H9 (cell line): ENCODE data around the gene GNRHR. TPM values are rescaled to one million over a fixed set of nuclear protein-coding genes. Genes with fewer than 3 reads are reported as not detected.

Experiments
- DNase-seq: peaks from one replicate; pipeline ENCODE4 v3.0.0-alpha.2; 2017
- H2AFZ ChIP-seq: one replicate; pipeline ENCODE4 v1.6.1; 2013; ENCODE audit warnings: mild to moderate bottlenecking, low read length, control low read depth, moderate library complexity
- H2AK5ac ChIP-seq: 2 replicates; pipeline ENCODE4 v1.6.1; 2013; ENCODE audit warnings: low read length, control low read depth, mixed read lengths; ENCODE audit not compliant: insufficient read length
- H2BK120ac ChIP-seq: one replicate; pipeline ENCODE4 v1.6.1; 2013; ENCODE audit warnings: low read depth, mild to moderate bottlenecking, low read length, control low read depth, inconsistent platforms; ENCODE audit not compliant: poor library complexity, severe bottlenecking
- H2BK12ac ChIP-seq: 2 replicates; pipeline ENCODE4 v1.6.1; 2013; ENCODE audit warnings: low read length, control low read depth, mixed read lengths, low read depth; ENCODE audit not compliant: insufficient read length
- H2BK15ac ChIP-seq: 2 replicates; pipeline ENCODE4 v1.6.1; 2013; ENCODE audit warnings: low read depth, low read length, control low read depth
- H2BK20ac ChIP-seq: one replicate; pipeline ENCODE4 v1.6.1; 2013; ENCODE audit warnings: low read depth, mild to moderate bottlenecking, low read length, control low read depth, inconsistent platforms; ENCODE audit not compliant: poor library complexity, severe bottlenecking
- H2BK5ac ChIP-seq: 2 replicates; pipeline ENCODE4 v1.6.1; 2013; ENCODE audit warnings: low read length, control low read depth, mixed read lengths; ENCODE audit not compliant: insufficient read length
- H3K14ac ChIP-seq: 2 replicates; pipeline ENCODE4 v1.6.1; 2013; ENCODE audit warnings: low read length, control low read depth; ENCODE audit not compliant: insufficient read depth
- H3K18ac ChIP-seq: 2 replicates; pipeline ENCODE4 v1.6.1; 2013; ENCODE audit warnings: low read depth, mild to moderate bottlenecking, mixed read lengths, low read length, control low read depth; ENCODE audit not compliant: insufficient read length
- H3K23ac ChIP-seq: 2 replicates; pipeline ENCODE4 v1.6.1; 2013; ENCODE audit warnings: low read length, control low read depth, mixed read lengths, low read depth; ENCODE audit not compliant: insufficient read length
- H3K23me2 ChIP-seq: 2 replicates; pipeline ENCODE4 v1.6.1; 2013; ENCODE audit warnings: low read depth, mild to moderate bottlenecking, mixed read lengths, low read length, control low read depth; ENCODE audit not compliant: insufficient read length, poor library complexity, severe bottlenecking
- H3K27ac ChIP-seq: 2 replicates; pipeline ENCODE4 v1.5.1; 2013; ENCODE audit warnings: low read length, control low read depth, mixed read lengths, low read depth; ENCODE audit not compliant: insufficient read length
- H3K27me3 ChIP-seq: 2 replicates; pipeline ENCODE4 v1.6.1; 2013; ENCODE audit warnings: low read length, control low read depth, inconsistent platforms; ENCODE audit not compliant: insufficient read depth
- H3K4ac ChIP-seq: 2 replicates; pipeline ENCODE4 v1.6.1; 2013; ENCODE audit warnings: low read depth, mild to moderate bottlenecking, control low read depth, inconsistent platforms, low read length, moderate library complexity
- H3K4me1 ChIP-seq: 2 replicates; pipeline ENCODE4 v1.6.1; 2013; ENCODE audit warnings: low read length, control low read depth, inconsistent platforms; ENCODE audit not compliant: insufficient read depth
- H3K4me2 ChIP-seq: 2 replicates; pipeline ENCODE4 v1.6.1; 2013; ENCODE audit warnings: low read length, control low read depth, mixed read lengths; ENCODE audit not compliant: insufficient read length, insufficient read depth
- H3K56ac ChIP-seq: 2 replicates; pipeline ENCODE4 v1.6.1; 2013; ENCODE audit warnings: low read depth, mild to moderate bottlenecking, mixed read lengths, low read length, control low read depth; ENCODE audit not compliant: insufficient read length
- H3K79me1 ChIP-seq: 2 replicates; pipeline ENCODE4 v1.6.1; 2013; ENCODE audit warnings: low read depth, mild to moderate bottlenecking, moderate library complexity, low read length, control low read depth, inconsistent platforms; ENCODE audit not compliant: insufficient read depth, poor library complexity, severe bottlenecking
- H3K79me2 ChIP-seq: 2 replicates; pipeline ENCODE4 v1.6.1; 2013; ENCODE audit warnings: low read length, control low read depth, inconsistent platforms; ENCODE audit not compliant: insufficient read depth
- H3K9ac ChIP-seq: 2 replicates; pipeline ENCODE4 v1.6.1; 2013; ENCODE audit warnings: low read length, control low read depth, mixed read lengths; ENCODE audit not compliant: insufficient read length; ENCODE audit errors: extremely low read depth
- H3K9me3 ChIP-seq: one replicate; pipeline ENCODE4 v1.6.1; 2013; ENCODE audit warnings: low read depth, low read length, inconsistent platforms; ENCODE audit not compliant: control insufficient read depth
- H3T11ph ChIP-seq: one replicate; pipeline ENCODE4 v1.6.1; 2013; ENCODE audit warnings: mild to moderate bottlenecking, low read length, control low read depth, inconsistent platforms
- H4K20me1 ChIP-seq: one replicate; pipeline ENCODE4 v1.6.1; 2013; ENCODE audit not compliant: control insufficient read depth, insufficient read length, insufficient read depth
- H4K5ac ChIP-seq: 2 replicates; pipeline ENCODE4 v1.6.1; 2013; ENCODE audit warnings: low read depth, mild to moderate bottlenecking, mixed read lengths, low read length, control low read depth; ENCODE audit not compliant: insufficient read length
- H4K8ac ChIP-seq: replicated peaks from 2 replicates; pipeline ENCODE4 v1.6.1; 2013; ENCODE audit warnings: low read length, control low read depth, mixed read lengths, low read depth; ENCODE audit not compliant: insufficient read length
- H4K91ac ChIP-seq: 2 replicates; pipeline ENCODE4 v1.6.1; 2013; ENCODE audit warnings: low read depth, mild to moderate bottlenecking, moderate library complexity, mixed read lengths, low read length, control low read depth; ENCODE audit not compliant: insufficient read length
- H3K27ac Mint-ChIP-seq, 3 experiments: 2 replicates in 2 of 3; 3 replicates in 1 of 3; pipeline ENCODE4 v1.8.0; 2020 to 2021; ENCODE audit warnings: mixed read lengths in 3 of 3, mild to moderate bottlenecking in 1 of 3, moderate library complexity in 1 of 3
- H3K27me3 Mint-ChIP-seq: 2 replicates; pipeline ENCODE4 v1.8.0; 2021; ENCODE audit warnings: low read depth, mild to moderate bottlenecking, moderate library complexity, mixed read lengths
- H3K36me3 Mint-ChIP-seq, 3 experiments: 2 replicates in 2 of 3; 3 replicates in 1 of 3; pipeline ENCODE4 v1.8.0; 2020 to 2021; ENCODE audit warnings: low read depth in 3 of 3, mixed read lengths in 3 of 3; ENCODE audit not compliant: insufficient read depth in 1 of 3
- H3K4me1 Mint-ChIP-seq, 2 experiments: 2 replicates each; pipeline ENCODE4 v1.8.0; 2020; ENCODE audit warnings: mixed read lengths in 2 of 2
- H3K4me3 Mint-ChIP-seq, 2 experiments: 2 replicates in 1 of 2; 3 replicates in 1 of 2; pipeline ENCODE4 v1.8.0; 2020 to 2021; ENCODE audit warnings: mild to moderate bottlenecking in 2 of 2, mixed read lengths in 2 of 2, moderate library complexity in 1 of 2
- H3K9me3 Mint-ChIP-seq, 2 experiments: 2 replicates in 1 of 2; 3 replicates in 1 of 2; pipeline ENCODE4 v1.8.0; 2020; ENCODE audit warnings: mild to moderate bottlenecking in 2 of 2, mixed read lengths in 2 of 2, moderate library complexity in 1 of 2
- WGBS: extraction: QIAGEN DNeasy Blood & Tissue Kit; methylation state at CpG from one replicate; pipeline ENCODE4 v1.1.7; 2013; ENCODE audit warnings: missing lambda C conversion rate, low lambda C conversion rate, mixed read lengths; ENCODE audit not compliant: insufficient read length; ENCODE audit errors: extremely low coverage; 5-methylcytosine and 5-hydroxymethylcytosine counted together
- total RNA-seq: library from RNA; stranded (reverse); gene quantifications from 2 replicates; pipeline ENCODE4 v1.2.1, GENCODE V29; 2021
- TF ChIP-seq, protein P1 (sequence below): fragments of 200-600 bp; sonication (generic); conservative IDR thresholded peaks from 3 replicates; pipeline ENCODE4 v1.8.0; 2021; ENCODE audit warnings: antibody characterized with exemption, mild to moderate bottlenecking

GNRHR gene
- total RNA-seq, 1 experiment from 2014 or later = not detected

DNA sequence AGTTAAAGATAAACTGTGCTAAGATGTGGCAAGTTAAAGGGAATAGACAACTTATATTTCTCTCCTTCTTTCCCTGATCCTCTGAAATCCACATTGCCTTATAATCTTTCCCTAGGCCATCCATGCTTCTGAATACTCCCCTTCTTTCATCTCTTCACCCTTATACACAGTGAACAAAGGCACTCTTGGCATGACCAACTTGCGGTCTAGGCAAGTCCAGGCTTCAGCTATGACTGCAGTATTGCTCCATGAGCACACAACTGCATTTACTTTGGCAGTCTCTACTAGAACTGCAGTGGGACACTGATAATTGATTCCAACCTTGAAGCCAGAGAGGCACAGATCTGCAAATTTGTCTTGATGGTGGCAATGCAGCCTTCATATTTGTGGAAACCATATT is 29.1 kb downstream of the GNRHR start:
- no peaks in the 10 kb centered on the region for H3K27me3 ChIP-seq
- H3K4me3 Mint-ChIP-seq = no peak overlapping the region
- TF ChIP-seq, protein P1, sequence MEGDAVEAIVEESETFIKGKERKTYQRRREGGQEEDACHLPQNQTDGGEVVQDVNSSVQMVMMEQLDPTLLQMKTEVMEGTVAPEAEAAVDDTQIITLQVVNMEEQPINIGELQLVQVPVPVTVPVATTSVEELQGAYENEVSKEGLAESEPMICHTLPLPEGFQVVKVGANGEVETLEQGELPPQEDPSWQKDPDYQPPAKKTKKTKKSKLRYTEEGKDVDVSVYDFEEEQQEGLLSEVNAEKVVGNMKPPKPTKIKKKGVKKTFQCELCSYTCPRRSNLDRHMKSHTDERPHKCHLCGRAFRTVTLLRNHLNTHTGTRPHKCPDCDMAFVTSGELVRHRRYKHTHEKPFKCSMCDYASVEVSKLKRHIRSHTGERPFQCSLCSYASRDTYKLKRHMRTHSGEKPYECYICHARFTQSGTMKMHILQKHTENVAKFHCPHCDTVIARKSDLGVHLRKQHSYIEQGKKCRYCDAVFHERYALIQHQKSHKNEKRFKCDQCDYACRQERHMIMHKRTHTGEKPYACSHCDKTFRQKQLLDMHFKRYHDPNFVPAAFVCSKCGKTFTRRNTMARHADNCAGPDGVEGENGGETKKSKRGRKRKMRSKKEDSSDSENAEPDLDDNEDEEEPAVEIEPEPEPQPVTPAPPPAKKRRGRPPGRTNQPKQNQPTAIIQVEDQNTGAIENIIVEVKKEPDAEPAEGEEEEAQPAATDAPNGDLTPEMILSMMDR = no peak

More for the DNA sequence above, 29.1 kb downstream of the GNRHR start:
- no peak overlapping the region for H3K9ac ChIP-seq
- H3K14ac ChIP-seq = no peak overlapping the region
- Mint-ChIP-seq H3K27me3 (no peaks in the 10 kb centered on the region), H3K9me3 (no peaks in the 10 kb centered on the region), H3K27ac (no peak overlapping the region), H3K4me1 (peaks cover 26% of the 10 kb centered on the region in 2 experiments), H3K36me3 (peaks cover 9 to 25% (median 14%) of the 10 kb centered on the region in 3 experiments)
- no peaks in the 10 kb centered on the region for H4K20me1 ChIP-seq
- no peak overlapping the region for H2BK15ac ChIP-seq
- H3T11ph ChIP-seq = no peak overlapping the region
- H2BK5ac ChIP-seq = no peak overlapping the region
- no peak overlapping the region for H3K4ac ChIP-seq
- H3K79me2 ChIP-seq = no peaks in the 10 kb centered on the region
- H3K4me1 ChIP-seq = no peaks in the 10 kb centered on the region; the same call in 1 of the 2 replicates
- H2AK5ac ChIP-seq = no peak overlapping the region
- H3K79me1 ChIP-seq = no peaks in the 10 kb centered on the region
- no peak overlapping the region for H3K18ac ChIP-seq
- no peak overlapping the region for H3K4me2 ChIP-seq
- no peak for DNase-seq
- H4K5ac ChIP-seq = no peak overlapping the region
- no peak overlapping the region for H3K56ac ChIP-seq
- no peak overlapping the region for H2BK120ac ChIP-seq
- H3K23me2 ChIP-seq = no peaks in the 10 kb centered on the region
- no peak overlapping the region for H4K8ac ChIP-seq
- H3K27ac ChIP-seq = no peak overlapping the region
- no peak overlapping the region for H2BK20ac ChIP-seq
- H4K91ac ChIP-seq = no peak overlapping the region
- no peak overlapping the region for H2AFZ ChIP-seq
- no peak overlapping the region for H3K23ac ChIP-seq
- no peak overlapping the region for H2BK12ac ChIP-seq
- WGBS = no CpG with 5 or more reads among the region's 1 CpG
- no peaks in the 10 kb centered on the region for H3K9me3 ChIP-seq
